Measurements from ENCODE around the gene KLF14. TPM values are rescaled to one million over a fixed set of nuclear protein-coding genes. Genes with fewer than 3 reads are reported as not detected.

Gene KLF14
- 1.2 TPM for total RNA-seq

DNA sequence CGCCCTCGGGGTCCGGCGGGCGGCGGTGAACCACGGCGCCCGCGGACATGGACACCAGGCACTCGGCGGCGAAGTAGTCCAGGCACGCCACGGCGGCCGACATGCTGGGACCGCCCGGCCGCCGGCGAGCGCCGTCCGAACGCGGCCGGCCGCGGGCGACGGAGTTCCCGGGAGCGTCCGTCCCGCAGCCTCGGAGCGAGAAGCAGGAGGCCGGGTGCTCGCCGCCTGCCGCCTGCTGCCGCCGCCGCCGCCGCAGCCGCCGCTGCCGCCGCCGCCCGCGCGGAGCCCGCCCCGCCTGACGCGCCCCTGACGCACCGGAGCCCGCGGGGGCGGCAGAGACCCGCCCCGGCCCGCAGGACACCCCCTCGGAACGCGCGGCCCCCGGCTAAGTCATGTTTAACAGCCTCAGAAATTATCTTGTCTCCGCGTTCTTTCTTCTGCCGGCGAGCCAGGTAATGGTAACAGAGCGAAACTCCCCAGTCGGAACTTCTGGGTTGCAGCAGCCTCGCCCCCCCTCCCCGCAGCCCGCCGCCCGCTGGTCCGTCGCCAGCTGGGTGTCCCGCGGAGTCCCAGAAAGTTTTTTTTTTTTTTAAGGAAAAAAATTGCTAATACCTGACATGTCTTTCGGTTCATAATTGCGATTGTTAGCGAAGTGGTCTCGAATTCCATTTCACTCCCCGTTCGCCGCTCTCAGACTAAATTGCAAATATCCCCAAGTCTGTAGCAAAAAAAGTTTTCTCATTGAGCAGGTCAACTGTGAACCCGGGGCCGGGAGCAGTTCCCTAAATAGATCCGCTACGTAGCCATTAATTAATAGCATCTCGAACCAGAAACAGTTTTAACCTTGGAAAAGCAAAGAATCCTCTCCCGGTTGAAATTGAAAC, at the start of gene KLF14:
Gene KLF14 (minus strand): TSS at position 277 of the 884 bp plus-strand sequence. CDS start 174 bp downstream, at position 103.

Other genes starting within 250 kb of the KLF14 start
- gene MEST, start 242.1 kb downstream of the KLF14 start, total RNA-seq = 468 TPM
- gene COPG2, start 65.5 kb downstream of the KLF14 start, total RNA-seq = 40.9 TPM
- gene TSGA13, start 47.7 kb downstream of the KLF14 start, total RNA-seq = 0.12 TPM

All from metanephros (tissue), 1 donor.